Hippocampal formation (tissue), 2 donors: ENCODE data around the gene KCNN1.

Experiments used
- DNase-seq, 2 donors: peaks; one replicate each; lab custom pipeline; 2025; lab: John Stamatoyannopoulos, UW

The KCNN1 gene

GRCh38 chr19:17947815-17948513 is 18.9 kb upstream of the KCNN1 start:
- DNase-seq: peak; percentile 84 to 88

DNA sequence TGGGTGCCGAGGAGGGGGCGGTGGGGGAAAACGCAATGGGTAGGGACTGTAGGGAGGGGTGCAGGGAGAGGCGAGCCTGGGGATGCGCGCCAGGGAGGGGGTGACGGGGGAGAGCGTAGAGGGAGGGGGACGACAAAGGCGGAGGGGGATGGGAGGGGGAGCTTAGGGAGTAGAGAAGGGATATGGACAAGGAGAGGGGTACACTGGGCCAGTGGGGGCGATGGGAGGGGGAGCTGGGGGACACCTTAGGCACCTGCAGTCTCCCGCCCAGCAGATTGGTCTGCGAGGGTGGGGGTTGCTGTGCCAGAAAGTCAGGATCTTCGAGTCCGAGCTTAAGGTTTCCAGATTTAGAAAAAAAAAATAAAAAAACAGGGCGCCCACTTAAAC is 18.4 kb upstream of the KCNN1 start:
- no peak for DNase-seq

- DNase-seq: no peak
These were observed 17.7 kb upstream of the KCNN1 start for GRCh38 chr19:17948931-17949930.

DNA sequence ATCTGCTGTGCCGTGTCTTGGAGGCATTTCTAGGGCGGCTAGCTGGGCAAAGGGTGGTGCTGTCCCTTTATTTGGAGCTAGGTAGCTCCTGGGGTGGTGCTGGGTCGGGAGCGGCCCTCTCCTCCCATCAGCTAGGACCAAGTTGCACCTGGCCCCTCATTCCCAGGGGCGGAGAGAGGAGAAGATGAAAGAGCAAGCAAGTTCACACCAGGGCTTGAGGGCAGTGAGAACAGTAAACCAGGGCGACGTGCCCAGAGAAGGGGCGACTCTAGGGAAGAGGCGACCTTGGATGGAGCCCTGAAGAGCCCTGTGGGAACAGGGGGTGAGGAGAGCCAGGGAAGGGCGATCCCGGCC is 17.0 kb upstream of the KCNN1 start:
- DNase-seq: no peak

DNA sequence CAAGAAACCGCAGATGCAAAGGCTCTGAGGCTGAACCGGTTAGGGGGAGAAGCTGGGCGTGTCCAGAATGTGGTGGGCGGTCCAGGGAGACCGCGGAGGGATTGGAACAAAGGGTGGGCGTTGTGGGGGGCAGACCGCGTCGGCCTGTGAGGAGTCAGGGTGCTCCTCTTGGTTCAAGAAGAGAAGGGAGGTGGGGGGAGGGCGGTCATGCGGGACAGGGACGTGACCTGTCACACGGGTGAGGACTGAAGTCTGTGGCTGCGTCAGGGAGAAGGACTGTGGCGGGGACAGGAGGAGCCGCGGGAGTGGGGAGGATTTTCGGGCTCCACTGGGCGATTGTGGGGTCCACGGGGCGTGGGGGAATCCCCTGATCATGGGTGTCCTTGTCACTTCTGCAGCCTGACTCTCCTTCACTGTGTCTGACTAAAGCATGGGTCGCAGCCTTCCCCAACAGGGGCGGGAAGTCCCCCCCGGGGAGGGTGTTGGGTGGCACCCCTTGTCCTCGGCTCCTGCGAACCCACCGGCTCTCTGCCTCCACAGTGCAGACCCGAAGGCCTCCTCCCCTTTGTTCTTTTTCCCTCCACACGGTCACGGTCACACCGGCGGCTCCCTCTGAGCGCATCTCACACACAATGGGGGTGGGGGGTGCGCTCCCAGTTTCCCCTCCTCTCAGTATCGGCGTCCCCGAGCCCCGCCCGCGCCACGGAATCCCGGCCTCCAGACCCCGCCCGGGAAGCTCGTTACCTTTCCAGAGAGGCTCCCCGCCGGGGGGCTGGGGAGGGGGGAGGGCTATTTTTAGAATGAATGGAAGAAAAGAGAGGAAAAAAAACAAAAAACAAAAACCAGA is 16.4 kb upstream of the KCNN1 start:
- DNase-seq: no peak

DNA sequence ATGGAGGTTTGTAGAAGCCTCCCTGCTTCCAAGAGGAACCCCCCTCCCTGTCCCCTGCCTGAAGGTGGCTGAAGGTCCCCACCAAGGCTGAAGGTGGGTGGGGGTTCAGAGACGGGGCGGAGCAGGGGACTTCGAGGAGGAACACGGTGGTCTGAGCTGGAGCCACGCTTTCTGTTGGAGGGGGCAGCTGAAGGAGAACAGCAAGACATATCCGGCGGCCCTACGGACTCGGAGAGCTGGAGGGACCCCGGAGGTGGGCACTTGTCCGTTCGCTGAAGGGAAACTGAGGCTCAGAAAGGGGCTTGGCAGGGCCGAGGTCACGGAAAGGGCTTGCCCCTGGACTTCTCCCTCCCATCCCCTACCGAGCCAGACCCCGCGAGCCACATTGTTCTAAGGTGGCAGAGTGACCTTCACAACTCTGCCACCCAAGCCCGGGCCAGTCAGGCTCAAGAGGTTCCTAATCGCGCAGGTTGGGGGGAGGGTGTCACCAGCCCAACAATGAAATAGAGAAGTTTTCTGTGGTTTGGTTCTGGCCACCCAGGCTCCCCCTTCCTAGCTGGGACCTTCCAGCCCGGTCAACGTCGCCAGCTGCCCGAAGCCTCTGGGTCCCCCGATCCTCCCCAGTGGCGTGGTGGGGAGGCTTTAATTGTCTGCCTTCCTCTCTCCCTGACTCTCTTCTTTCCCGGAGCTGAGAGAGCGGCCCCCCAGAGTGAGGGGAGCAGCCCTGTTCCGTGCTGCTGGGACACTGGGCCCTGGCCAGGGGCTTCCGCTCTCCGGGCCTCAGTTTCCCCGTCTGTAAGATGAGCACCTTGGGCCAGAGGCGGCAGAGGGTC is 15.5 kb upstream of the KCNN1 start:
- DNase-seq: no peak

GRCh38 chr19:17951990-17952976 is 14.6 kb upstream of the KCNN1 start:
- no peak for DNase-seq

DNA sequence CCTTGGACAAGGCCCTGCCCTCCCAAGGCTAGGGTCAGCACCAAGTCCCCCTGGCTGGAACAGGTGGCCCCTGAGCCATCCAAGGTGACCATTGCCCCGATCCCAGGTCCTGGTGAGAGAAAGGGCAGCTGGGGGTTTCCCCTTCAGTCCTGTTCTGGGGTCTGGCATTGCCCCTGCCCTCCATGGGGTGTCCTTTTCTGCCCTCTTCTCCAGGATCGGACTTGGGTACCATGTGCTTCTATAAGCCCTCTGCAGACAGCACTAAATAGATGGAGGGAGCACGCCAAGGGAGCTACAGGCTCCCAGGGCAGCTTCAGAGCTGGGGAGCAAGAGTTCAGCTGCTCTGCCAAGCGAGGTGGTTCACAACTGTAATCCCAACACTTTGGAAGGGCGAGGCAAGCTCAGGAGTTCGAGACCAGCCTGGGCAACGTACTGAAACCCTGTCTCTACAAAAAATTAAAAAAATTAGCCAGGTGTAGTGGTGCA is 13.5 kb upstream of the KCNN1 start:
- no peak for DNase-seq

DNA sequence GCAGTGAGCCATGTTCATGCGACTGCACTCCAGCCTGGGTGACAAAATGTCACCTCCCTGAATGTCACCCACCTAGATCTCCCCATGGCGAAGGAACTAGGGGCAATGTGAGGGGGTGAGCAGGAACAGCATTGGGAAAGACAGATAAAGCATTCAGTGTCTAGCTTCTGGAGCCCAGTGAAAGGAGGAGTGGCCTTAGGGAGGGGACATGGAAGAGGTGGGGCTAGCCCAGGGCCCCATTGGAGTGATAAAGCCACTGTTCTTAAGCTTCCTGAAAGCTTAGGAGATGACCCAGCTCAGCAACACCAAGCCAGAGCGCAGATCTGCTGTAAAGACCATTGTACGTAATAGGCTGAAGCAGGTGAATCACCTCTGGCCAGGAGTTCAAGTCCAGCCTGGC is 13.0 kb upstream of the KCNN1 start:
- no peak for DNase-seq

- DNase-seq: no peak
These were observed 12.5 kb upstream of the KCNN1 start for GRCh38 chr19:17954401-17954800.

- no peak for DNase-seq
These were observed 9.6 kb upstream of the KCNN1 start for GRCh38 chr19:17957149-17957849.

GRCh38 chr19:17957885-17958284 is 9.0 kb upstream of the KCNN1 start:
- DNase-seq: no peak

DNA sequence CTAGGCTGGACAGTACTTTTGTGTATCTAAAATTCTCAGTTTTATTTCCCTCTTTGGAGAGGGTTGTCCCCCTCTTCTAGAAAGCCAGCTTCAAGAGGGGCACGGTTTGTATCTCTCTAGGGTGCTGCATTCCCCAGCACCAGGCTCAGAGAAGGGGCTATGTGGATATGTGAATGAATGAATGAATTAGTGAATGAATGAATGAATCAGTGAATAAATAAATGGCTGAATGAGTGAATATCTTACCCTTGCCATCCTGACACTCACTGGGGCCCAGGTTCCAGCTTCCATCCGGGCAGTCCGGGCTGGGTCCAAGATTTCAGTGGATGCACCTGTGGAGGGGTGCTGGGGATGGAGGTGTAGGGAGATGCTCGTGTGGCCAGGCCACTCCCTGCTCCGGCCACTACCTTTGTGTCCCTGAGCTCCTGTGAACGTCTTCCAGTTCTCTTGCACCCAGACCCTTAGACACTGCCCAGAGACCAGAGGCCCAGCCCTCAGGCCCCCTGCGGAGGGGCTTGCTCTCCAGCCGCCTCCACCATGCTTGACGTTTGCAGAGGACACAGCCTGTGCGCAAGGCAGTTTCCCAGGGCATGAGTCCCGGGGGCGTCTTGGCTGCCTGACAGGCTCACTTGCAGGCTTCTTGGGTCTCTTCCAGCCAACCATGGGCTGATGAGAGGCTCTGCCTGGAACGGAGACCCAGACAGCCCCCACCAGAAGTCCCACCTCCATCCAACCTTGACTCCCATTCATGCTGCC is 2.8 kb upstream of the KCNN1 start:
- no peak for DNase-seq

DNA sequence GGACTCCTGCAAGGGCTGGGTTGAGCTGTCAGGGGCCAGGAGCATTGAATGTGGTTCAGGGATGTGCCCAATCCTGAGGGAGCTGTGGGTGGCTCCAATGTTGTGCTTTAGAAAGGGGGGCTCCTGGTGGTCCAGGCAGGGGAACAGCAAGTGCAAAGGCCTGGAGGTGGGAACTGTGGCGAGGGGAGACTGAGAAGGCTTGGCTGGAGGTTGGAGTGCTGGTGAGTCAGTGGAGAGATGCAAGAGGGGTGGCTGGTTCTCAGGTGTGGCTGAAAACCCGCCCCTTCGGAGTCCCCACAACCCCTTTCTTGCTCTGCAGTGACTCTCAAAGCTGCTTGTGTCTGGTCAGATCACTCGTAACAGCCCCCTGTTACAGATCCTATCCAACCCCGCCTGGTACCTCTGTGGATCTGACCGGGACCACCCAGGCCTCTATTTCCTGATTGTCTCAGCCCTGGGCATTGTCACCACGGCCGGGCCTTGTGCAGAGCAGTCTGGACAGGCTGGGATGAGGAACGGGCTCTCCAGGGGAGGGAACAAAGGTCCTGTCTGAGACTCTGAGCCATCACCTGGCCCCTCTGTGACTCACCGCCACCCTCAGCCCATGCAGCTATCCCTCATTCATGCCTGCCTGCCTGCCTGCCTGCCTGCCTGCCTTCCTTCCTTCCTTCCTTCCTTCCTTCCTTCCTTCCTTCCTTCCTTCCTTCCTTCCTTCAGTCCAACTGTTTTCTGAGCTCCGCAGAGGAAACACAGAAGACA is 1.4 kb upstream of the KCNN1 start:
- DNase-seq: no peak

- no peak for DNase-seq
These were observed 801 bp upstream of the KCNN1 start for GRCh38 chr19:17966129-17966483.

DNA sequence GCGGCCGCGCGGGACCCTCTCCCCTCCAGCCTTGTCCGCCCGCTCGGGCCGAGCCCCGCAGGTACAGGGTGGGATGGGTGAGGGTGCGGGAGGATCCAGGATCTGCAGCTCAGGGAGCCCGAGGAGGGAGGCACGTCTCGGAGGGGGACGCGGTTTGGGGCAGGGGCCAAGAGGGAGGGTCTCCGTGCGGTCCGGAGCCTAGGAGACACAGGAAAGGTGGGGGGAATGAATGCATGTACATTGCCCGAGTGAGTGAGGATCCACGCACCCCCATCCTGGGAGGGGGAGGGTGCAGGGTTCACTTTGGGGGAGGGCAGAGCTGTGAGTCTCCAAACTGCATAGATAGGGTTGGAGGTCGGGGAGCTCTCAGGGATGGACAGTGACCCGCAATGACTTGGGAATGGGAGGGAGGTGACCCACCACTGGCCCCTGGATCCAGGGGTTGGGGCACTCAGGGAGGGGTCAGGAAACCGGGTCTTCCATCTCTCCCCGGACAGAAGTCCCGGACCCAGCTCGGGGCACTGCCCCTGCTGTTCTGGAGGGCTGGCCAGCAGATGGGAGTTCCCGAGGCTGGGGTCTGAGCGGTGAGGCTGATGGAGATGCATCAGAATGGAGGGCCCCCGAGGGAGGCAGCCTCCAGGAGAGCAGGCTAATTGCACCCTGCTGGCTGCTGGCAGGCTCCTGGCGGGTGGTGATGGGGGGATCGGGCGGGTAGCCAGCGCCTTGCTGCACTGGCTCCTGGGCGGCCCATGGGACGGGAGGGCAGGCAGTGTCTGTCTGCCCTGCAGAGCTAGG is 547 bp downstream of the KCNN1 start:
- no peak for DNase-seq

DNA sequence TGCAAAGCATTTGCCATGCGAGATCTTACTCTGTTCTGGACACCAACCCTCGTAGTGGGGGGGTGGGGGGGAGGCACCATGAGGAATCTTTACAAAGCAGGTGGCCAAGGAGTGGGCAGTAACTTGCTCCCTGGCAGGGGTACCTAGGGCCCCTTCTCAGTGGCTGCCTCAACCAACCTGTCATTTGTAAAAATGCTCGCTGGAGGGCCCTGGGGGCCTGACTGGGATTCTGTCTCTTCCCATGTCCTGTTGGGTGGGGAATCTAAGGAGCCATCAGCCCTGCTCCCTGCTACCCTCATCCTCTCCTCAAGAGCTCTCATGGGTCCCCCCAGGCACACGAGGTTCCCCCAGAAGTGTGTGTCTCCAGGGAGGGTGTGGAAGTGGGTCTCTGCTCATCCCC is 1.5 kb downstream of the KCNN1 start:
- no peak for DNase-seq
